ENCODE data around the gene ZNF747. TPM values are rescaled to one million over a fixed set of nuclear protein-coding genes. Genes with fewer than 3 reads are reported as not detected.
"Not testable (repeated sequence)": the region's sequence is repeated elsewhere in the genome, so short reads cannot be mapped to it uniquely, and the experiment has no call there.

The ZNF747 gene
- polyA plus RNA-seq, 3 donors from 2014 or later = 7.4 to 10.2 (median 8.3) TPM

DNA sequence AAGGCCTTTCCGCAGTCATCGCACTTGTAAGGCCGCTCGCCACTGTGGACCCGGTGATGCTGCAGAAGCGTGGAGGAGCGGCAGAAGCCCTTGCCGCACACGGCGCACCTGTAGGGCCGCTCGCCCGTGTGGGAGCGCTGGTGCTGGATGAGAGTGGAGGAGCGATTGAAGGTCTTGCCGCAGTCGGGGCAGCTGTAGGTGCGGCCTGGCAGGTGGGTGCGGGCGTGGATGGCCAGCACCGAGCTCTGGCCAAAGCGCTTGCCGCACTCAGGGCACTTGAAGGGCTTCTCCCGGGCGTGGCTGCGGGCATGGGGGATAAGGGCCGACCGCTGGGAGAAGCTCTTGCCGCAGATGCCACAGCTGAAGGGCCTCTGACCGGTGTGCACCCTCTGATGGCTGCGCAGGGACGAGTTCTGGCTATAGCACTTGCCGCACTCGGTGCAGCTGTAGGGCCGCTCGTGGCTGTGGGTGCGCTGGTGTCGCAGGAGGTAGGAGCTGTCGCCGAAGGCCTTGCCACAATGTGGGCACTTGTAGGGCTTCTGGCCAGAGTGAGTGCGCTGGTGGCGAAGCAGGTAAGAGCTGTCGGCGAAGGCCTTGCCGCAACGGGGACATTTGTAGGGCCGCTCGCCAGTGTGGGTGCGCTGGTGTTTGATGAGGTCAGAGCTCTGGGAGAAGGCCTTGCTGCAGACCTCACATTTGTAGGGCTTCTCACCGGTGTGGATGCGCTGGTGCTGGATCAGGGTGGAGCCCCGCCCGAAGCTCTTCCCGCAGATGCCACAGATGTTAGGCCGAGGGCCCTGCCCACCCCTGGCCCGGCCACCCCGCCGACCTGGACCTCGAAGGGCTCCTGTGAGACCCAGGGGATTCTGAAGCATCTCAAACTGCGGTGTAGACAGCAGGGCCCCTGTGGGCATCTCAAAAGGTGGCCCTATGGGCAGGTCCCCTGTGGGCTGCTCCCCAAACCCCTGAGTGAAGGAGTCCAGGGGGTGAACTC, 9.8 kb downstream of the ZNF747 start:
- Mint-ChIP-seq H3K27me3 (ENCODE audit: low read depth in 3 of 3) (peaks cover 1 to 17% (median 11%) of the 10 kb centered on the region in 3 donors), H3K9me3 (no peaks in the 10 kb centered on the region), H3K4me3 (peak overlapping the region in 4 of 5 donors; percentile 14 to 52 (median 28)), H3K4me1 (peaks cover 26 to 35% of the 10 kb centered on the region in 2 donors), H3K36me3 (peaks cover under 1 to 20% (median 13%) of the 10 kb centered on the region in 3 donors), H3K27ac (no peak overlapping the region)
- DNase-seq = no peak

DNA sequence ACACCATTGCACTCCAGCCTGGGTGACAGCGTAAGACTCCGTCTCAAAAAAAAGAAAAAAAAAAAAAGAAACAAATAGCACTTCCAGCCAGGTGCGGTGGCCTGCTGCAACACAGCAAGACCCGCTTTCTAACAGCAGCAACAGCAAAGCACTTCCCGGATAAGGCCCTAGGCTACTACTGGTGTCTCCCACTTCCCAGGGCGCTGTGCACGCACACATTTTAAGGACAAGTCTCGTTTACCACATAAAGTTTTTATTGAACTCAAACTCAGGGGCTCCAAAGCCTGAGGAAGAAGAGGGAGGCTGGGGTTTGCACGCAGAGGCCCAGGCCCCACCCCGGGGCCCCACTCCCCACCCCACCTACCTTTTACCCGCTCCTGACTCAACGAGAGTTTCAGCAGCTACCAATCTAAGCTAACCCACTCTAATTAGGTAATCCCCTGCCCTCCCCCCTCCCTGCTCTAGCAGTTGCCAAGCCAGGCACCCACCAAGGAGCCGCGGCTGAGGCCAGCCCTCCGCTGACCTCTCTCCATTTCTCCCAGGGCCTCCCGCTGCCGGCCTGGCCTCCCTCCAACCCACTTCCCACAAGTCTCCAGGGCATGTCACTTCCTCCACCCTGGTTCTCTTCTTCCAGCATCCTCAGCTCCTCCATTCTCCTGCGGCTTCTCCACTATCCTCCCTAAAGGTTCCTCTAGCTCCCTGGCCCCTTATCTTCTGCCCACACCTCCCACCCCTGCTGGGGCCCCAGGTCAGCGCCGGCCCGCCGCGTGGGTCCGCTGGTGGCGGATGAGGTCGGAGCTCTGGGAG, 10.7 kb downstream of the ZNF747 start:
- Mint-ChIP-seq H3K27me3 (ENCODE audit: low read depth in 3 of 3) (peaks cover 1 to 20% (median 18%) of the 10 kb centered on the region in 3 donors), H3K4me3 (peak overlapping the region in 1 of 5 donors; percentile 52), H3K9me3 (no peaks in the 10 kb centered on the region), H3K27ac (no peak overlapping the region), H3K4me1 (peaks cover 30 to 43% of the 10 kb centered on the region in 2 donors), H3K36me3 (peaks cover 8 to 28% (median 22%) of the 10 kb centered on the region in 3 donors)
- DNase-seq = no peak

DNA sequence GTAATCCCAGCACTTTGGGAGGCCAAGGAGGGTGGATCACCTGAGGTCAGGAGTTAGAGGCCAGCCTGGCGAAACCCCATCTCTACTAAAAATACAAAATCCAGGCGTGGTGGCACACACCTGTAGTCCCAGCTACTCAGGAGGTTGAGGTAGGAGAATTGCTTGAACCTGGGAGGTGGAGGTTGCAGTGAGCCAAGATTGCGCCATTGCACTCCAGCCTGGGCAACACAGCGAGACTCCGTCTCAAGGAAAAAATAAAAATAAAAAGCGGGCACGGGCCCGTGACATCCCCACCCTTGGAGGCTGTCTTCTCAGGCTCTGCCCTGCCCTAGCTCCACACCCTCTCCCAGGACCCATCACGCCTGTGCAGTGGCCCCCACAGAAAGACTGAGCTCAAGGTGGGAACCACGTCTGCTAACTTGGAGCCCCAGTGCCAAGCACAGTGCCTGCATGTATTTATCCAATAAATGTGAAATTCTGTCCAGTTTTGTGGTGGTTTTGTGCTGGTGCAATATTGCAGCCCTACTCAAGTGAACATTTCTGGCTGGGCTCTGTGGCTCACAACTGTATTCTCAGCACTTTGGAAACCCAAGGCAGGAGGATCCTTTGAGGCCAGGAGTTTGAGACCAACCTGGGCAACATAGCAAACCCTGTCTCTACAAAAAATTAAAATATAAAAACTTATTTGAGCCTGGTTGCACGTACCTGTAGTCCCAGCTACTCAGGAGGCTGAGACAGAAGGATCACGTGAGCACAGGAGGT, 11.8 kb downstream of the ZNF747 start:
- H3K9me3 Mint-ChIP-seq, DNase-seq: not testable (repeated sequence)
- peak overlapping the region in 1 of 5 donors; percentile 36 for H3K4me3 Mint-ChIP-seq
- H3K36me3 Mint-ChIP-seq = peaks cover 8 to 37% (median 27%) of the 10 kb centered on the region in 3 donors
- H3K27me3 Mint-ChIP-seq (ENCODE audit: low read depth in 3 of 3) = peaks cover 1 to 20% (median 18%) of the 10 kb centered on the region in 3 donors
- H3K4me1 Mint-ChIP-seq = peaks cover 29 to 36% of the 10 kb centered on the region in 2 donors
- H3K27ac Mint-ChIP-seq = peak overlapping the region in 3 of 6 donors; percentile 1 to 44 (median 29)

DNA sequence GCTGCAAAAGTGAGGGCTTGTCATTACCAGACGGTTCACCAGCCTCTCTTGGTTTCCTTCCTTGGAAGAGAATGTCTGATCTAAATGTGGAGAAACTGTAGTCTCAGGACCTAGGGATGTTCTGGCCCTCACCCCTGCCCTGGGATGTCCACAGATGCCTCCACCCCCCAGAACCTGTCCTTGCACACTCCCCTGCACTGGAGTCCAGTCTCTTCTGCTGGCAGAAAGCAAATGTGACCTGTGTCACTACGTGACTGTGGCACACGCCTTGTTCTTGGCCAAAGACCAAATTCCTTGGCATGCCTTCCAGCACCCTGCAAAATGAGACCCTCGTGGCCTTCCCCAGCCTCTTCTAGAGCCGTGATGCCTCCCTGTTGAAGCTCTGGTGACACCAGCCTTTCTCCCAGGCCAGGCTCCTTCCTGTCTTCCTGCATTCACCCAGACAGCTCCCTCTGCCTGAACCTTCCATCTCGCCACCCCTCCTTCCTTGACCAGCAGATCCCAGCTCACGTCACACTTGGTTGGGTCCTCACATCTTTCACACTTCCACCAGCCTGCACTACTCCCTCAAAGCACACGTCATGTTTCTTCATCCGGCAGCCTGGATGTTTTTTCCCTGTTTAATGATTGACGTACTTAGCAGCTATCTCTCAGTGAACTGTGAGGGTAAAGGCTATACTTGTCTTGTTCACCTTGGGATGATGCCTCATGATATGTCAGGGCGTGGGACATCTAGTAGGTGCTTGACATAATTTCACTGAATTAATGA, 12.6 kb downstream of the ZNF747 start:
- Mint-ChIP-seq H3K27me3 (ENCODE audit: low read depth in 3 of 3) (peaks cover 1 to 20% (median 18%) of the 10 kb centered on the region in 3 donors), H3K4me1 (peaks cover 26 to 28% of the 10 kb centered on the region in 2 donors), H3K27ac (peak overlapping the region in 5 of 6 donors; percentile 2 to 82 (median 44)), H3K9me3 (no peaks in the 10 kb centered on the region), H3K36me3 (peaks cover 8 to 44% (median 27%) of the 10 kb centered on the region in 3 donors), H3K4me3 (peak overlapping the region in 2 of 5 donors; percentile 14 to 36)
- DNase-seq = no peak

DNA sequence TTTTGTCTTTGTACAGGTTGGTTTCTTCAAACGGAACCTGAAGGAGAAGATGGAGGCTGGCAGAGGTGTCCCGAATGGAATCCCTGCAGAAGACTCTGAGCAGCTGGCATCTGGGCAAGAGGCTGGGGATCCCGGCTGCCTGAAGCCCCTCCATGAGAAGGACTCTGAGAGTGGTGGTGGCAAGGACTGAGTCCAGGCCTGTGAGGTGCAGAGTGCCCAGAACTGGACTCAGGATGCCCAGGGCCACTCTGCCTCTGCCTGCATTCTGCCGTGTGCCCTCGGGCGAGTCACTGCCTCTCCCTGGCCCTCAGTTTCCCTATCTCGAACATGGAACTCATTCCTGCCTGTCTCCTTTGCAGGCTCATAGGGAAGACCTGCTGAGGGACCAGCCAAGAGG, 13.2 kb downstream of the ZNF747 start:
- no peaks in the 10 kb centered on the region for H3K9me3 Mint-ChIP-seq
- H3K27ac Mint-ChIP-seq = peak overlapping the region in 2 of 6 donors; percentile 44 to 81
- peaks cover 8 to 48% (median 29%) of the 10 kb centered on the region in 3 donors for H3K36me3 Mint-ChIP-seq
- H3K4me3 Mint-ChIP-seq = no peak overlapping the region
- no peak for DNase-seq
- peaks cover 26 to 28% of the 10 kb centered on the region in 2 donors for H3K4me1 Mint-ChIP-seq
- peaks cover 3 to 23% (median 20%) of the 10 kb centered on the region in 3 donors for H3K27me3 Mint-ChIP-seq (ENCODE audit: low read depth in 3 of 3)

DNA sequence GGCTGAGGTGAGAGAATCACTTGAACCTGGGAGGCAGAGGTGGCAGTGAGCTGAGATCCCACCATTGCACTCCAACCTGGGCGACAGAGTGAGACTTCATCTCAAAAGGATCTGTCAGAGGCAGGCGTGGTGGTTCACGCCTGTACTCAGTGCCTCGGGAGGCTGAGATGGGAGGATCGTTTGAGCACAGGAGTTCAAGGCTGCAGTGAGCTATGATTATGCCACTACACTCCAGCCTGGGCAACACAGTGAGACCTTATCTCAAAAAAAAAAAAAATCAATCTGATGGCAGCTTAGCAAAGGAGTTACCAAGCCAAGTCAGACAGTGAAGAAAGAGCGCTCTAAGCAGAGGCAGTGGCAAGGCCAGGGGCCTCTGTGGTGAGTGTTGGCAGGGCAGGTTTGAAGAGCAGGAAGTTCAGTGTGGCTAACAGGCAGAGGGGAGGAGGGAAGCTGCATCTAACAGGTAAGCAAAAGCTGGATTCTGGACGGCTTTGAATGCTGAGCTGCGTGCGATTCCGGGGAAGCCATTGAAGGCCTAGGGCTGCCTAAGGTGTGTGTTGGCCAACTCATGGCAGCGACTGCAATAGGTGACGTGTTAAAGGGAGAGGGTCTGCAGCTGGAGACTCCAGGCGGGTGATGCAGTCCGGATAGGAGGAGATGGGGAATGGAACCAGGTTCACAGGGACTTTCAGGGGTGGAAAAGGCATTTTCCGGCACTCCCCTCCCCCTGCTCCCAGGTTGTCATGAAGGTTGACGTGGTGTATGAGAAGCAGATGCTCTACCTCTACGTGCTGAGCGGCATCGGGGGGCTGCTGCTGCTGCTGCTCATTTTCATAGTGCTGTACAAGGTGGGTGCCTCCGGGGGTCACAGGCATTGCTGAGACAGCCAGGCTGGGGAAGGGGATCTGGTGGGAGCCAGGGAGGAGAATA, 15.3 kb downstream of the ZNF747 start:
- H3K4me3 Mint-ChIP-seq = peak overlapping the region in 1 of 5 donors; percentile 25
- H3K36me3 Mint-ChIP-seq = peaks cover 19 to 60% (median 38%) of the 10 kb centered on the region in 3 donors
- H3K27me3 Mint-ChIP-seq (ENCODE audit: low read depth in 3 of 3) = peaks cover 4 to 28% (median 26%) of the 10 kb centered on the region in 3 donors
- DNase-seq = no peak
- H3K9me3 Mint-ChIP-seq = no peaks in the 10 kb centered on the region
- H3K27ac Mint-ChIP-seq = peak overlapping the region; percentile 44 to 82 (median 63)
- peaks cover 27 to 28% of the 10 kb centered on the region in 2 donors for H3K4me1 Mint-ChIP-seq

DNA sequence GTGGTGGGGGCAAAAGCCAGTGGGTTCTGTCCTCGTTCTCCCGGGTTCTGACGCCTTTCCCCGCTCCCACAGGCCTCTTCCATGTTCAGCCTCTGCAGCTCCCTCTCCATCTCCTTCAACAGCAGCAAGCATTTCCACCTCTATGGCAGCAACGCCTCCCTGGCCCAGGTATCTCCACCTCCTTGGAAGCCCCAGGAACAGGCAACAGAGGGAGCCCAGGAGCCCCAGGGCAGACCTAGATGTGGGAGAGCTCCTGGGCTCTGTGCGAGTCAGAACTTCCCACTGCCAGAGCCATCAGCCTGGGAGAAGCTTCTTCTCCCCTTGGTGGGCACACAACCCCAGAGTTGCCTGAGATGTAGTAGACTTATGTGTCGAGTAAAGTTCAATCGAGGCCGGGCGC, 16.1 kb downstream of the ZNF747 start:
- Mint-ChIP-seq H3K9me3 (no peaks in the 10 kb centered on the region), H3K4me1 (peaks cover 29 to 32% of the 10 kb centered on the region in 2 donors), H3K4me3 (no peak overlapping the region), H3K27ac (peak overlapping the region in 4 of 6 donors; percentile 21 to 61 (median 57)), H3K36me3 (peaks cover 19 to 63% (median 42%) of the 10 kb centered on the region in 3 donors), H3K27me3 (ENCODE audit: low read depth in 3 of 3) (peaks cover 4 to 25% (median 24%) of the 10 kb centered on the region in 3 donors)
- DNase-seq = no peak

DNA sequence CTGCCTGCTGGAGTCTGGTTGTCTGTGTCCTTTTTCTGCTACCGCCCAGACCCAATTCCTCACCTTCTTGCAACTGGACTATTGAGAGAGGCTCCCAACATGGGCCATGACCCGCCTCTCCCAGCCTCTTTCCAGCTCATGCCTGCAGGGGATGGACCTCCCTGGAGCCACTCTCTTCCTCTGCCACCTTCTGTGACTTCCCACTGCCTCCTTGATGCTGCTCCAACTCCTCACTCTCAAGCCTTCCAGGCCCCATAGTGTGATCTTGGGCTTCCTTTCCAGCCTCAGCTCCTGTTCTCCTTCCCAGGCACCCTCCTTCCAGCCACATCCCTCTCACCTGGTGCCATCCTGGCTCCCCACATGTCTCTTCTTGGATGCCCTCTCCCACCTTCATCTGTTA, 19.4 kb downstream of the ZNF747 start:
- Mint-ChIP-seq H3K36me3 (peaks cover 41 to 74% (median 52%) of the 10 kb centered on the region in 3 donors), H3K27ac (peak overlapping the region; percentile 5 to 83 (median 69)), H3K4me3 (no peak overlapping the region), H3K4me1 (peaks cover 23 to 41% of the 10 kb centered on the region in 2 donors), H3K9me3 (no peaks in the 10 kb centered on the region), H3K27me3 (ENCODE audit: low read depth in 3 of 3) (peaks cover 4 to 27% (median 14%) of the 10 kb centered on the region in 3 donors)
- no peak for DNase-seq

DNA sequence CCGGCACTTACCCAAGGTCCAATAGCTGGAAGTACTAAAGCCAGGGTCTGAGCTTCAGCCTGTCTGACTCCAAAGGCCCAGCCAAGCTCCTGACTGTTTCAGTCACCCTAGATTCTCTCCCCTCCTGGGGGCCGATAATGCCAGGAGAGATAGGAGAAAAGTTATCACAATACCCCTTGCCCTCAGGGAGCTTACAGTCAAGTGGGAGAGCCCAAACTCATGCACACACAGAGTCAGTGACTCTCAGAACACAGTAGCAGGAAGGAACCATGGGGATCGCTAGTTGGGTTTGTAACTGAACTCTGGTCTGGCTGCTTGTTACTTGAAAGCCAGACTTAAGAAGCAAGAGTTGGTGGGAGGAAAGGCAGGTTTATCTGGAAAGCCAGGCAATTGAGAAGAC, 23.1 kb downstream of the ZNF747 start:
- Mint-ChIP-seq H3K9me3 (no peaks in the 10 kb centered on the region), H3K4me1 (peaks cover 10 to 30% of the 10 kb centered on the region in 2 donors), H3K27me3 (ENCODE audit: low read depth in 3 of 3) (peaks cover 2 to 13% (median 13%) of the 10 kb centered on the region in 3 donors), H3K36me3 (peaks cover 38 to 55% (median 40%) of the 10 kb centered on the region in 3 donors), H3K4me3 (no peak overlapping the region), H3K27ac (peak overlapping the region in 4 of 6 donors; percentile 36 to 66 (median 51))
- no peak for DNase-seq

DNA sequence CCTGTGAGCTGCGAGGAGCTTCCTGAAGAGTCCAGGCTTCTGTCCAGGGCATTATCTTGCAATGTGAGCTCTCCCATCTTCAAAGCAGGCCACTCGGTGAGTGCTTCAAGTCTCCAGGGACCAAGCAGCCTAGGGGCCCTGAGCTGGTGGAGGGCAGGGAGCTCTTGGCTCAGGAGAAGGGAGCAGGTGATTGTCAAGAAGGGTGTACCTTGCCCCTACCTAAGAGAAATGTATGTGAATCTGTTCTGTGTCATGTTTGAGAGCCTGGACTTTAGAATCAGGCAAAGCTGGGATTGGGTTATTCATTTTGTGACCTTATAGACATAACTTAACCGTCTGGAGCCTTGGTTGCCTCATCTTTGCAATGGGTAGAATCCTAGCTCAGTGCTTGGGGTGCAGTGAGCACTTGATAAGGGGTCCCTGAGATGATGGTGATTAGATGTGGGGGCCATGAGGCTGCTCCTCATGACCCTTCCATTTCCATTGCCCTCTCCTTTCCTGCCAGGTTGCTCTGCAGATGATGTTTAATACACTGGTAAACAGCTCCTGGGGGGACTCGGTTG, 24.2 kb downstream of the ZNF747 start:
- H3K27me3 Mint-ChIP-seq (ENCODE audit: low read depth in 3 of 3) = peaks cover 0 to 14% (median 12%) of the 10 kb centered on the region in 3 donors
- H3K4me3 Mint-ChIP-seq = no peak overlapping the region
- H3K36me3 Mint-ChIP-seq = peaks cover 34 to 56% (median 36%) of the 10 kb centered on the region in 3 donors

More for the DNA sequence above, 24.2 kb downstream of the ZNF747 start:
- Mint-ChIP-seq H3K27ac (peak overlapping the region in 4 of 6 donors; percentile 27 to 80 (median 66)), H3K4me1 (peaks cover 10 to 28% of the 10 kb centered on the region in 2 donors), H3K9me3 (no peaks in the 10 kb centered on the region)
- DNase-seq = no peak

All from immature natural killer cell (primary cell).